ENCODE results near the gene JUN. TPM values are rescaled to one million over a fixed set of nuclear protein-coding genes. Genes with fewer than 3 reads are reported as not detected.

Gene JUN
- total and polyA plus RNA-seq, 2 donors = 51.0 to 74.3 TPM

GRCh38 chr1:58813361-58813760, 29.5 kb upstream of the JUN start:
- no peaks in the 10 kb centered on the region for H3K9me3 ChIP-seq (ENCODE audit: control insufficient read depth in 2 of 2, insufficient read depth in 1 of 2, low read length in 1 of 2)

DNA sequence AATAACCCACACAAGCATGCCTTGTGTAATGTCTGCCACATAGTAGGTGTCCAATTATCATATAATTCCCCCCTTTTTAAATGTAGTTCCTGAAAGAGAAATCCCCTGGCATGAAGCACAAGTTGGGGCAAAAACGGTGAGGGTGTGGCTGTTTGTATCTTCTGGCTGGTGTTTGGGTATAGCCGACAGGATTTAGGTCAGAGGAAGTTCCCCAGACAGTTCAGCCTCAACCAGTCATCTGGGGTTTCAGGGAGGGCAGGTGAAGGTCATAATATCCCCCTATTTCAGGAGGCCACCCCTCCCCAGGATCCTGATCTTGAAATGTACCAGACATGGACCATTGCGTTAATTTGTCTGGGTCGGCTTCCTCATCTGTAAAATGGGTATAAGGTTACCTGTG, 29.1 kb upstream of the JUN start:
- WGBS = 81% methylated on average over 4 of the region's 4 CpGs
- peak in 2 of 9 donors; percentile 22 to 60 for DNase-seq (ENCODE audit: low read depth in 6 of 9, low spot score in 9 of 9)
- Histone ChIP-seq H3K4me1 (ENCODE audit: control insufficient read depth in 2 of 2, insufficient read depth in 2 of 2, low read length in 2 of 2) (peaks cover 12 to 34% of the 10 kb centered on the region in 2 donors), H3K9me3 (ENCODE audit: control insufficient read depth in 2 of 2, insufficient read depth in 1 of 2, low read length in 1 of 2) (no peaks in the 10 kb centered on the region), H3K27me3 (ENCODE audit: control insufficient read depth in 2 of 2, insufficient read depth in 1 of 2, low read length in 1 of 2) (peaks cover 0 to 24% of the 10 kb centered on the region in 2 donors), H3K27ac (ENCODE audit: low read depth in 1 of 2, low read length in 1 of 2) (no peak overlapping the region), H3K4me3 (ENCODE audit: low read length in 2 of 2) (no peak overlapping the region), H3K36me3 (ENCODE audit: control insufficient read depth in 2 of 2, insufficient read depth in 2 of 2, low read length in 1 of 2) (no peaks in the 10 kb centered on the region)

More at GRCh38 chr1:58813361-58813760, 29.5 kb upstream of the JUN start:
- no peak overlapping the region for H3K4me3 ChIP-seq (ENCODE audit: low read length in 2 of 2)
- no peaks in the 10 kb centered on the region for H3K36me3 ChIP-seq (ENCODE audit: control insufficient read depth in 2 of 2, insufficient read depth in 2 of 2, low read length in 1 of 2)
- peaks cover 12 to 34% of the 10 kb centered on the region in 2 donors for H3K4me1 ChIP-seq (ENCODE audit: control insufficient read depth in 2 of 2, insufficient read depth in 2 of 2, low read length in 2 of 2)
- no peak for DNase-seq (ENCODE audit: low read depth in 6 of 9, low spot score in 9 of 9)
- no peak overlapping the region for H3K27ac ChIP-seq (ENCODE audit: low read depth in 1 of 2, low read length in 1 of 2)
- 87% methylated on average over 1 of the region's 1 CpG for WGBS
- H3K27me3 ChIP-seq (ENCODE audit: control insufficient read depth in 2 of 2, insufficient read depth in 1 of 2, low read length in 1 of 2) = peaks cover 0 to 24% of the 10 kb centered on the region in 2 donors

DNA sequence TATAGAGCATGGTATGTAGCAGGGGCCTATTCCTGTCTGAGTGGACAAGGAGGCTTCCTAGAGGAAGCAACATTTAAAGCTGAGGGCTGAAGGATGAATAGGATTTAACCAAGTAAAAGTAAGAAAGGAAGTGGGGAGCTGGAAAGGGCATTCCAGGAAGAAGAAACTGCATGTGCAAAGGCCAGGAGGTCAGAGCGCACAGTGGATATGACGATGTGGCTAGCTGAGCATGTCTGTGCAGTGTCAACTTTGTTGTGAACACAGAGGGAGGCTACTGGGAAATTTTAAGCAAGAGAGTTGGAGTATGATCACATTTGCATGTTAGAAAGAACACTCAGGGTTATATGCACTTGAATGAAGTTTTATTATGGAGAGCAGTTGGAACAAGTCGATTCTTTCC, 28.6 kb upstream of the JUN start:
- H3K36me3 ChIP-seq (ENCODE audit: control insufficient read depth in 2 of 2, insufficient read depth in 2 of 2, low read length in 1 of 2) = no peaks in the 10 kb centered on the region
- DNase-seq (ENCODE audit: low read depth in 6 of 9, low spot score in 9 of 9) = no peak
- H3K9me3 ChIP-seq (ENCODE audit: control insufficient read depth in 2 of 2, insufficient read depth in 1 of 2, low read length in 1 of 2) = no peaks in the 10 kb centered on the region
- peaks cover 12 to 34% of the 10 kb centered on the region in 2 donors for H3K4me1 ChIP-seq (ENCODE audit: control insufficient read depth in 2 of 2, insufficient read depth in 2 of 2, low read length in 2 of 2)
- H3K27ac ChIP-seq (ENCODE audit: low read depth in 1 of 2, low read length in 1 of 2) = no peak overlapping the region
- H3K4me3 ChIP-seq (ENCODE audit: low read length in 2 of 2) = no peak overlapping the region
- WGBS = 96% methylated on average over 3 of the region's 3 CpGs
- H3K27me3 ChIP-seq (ENCODE audit: control insufficient read depth in 2 of 2, insufficient read depth in 1 of 2, low read length in 1 of 2) = peaks cover 0 to 24% of the 10 kb centered on the region in 2 donors

GRCh38 chr1:58811303-58811702, 27.5 kb upstream of the JUN start:
- Histone ChIP-seq H3K36me3 (ENCODE audit: control insufficient read depth in 2 of 2, insufficient read depth in 2 of 2, low read length in 1 of 2) (no peaks in the 10 kb centered on the region), H3K4me1 (ENCODE audit: control insufficient read depth in 2 of 2, insufficient read depth in 2 of 2, low read length in 2 of 2) (peaks cover 8 to 31% of the 10 kb centered on the region in 2 donors), H3K9me3 (ENCODE audit: control insufficient read depth in 2 of 2, insufficient read depth in 1 of 2, low read length in 1 of 2) (no peaks in the 10 kb centered on the region), H3K27me3 (ENCODE audit: control insufficient read depth in 2 of 2, insufficient read depth in 1 of 2, low read length in 1 of 2) (peaks cover 0 to 24% of the 10 kb centered on the region in 2 donors), H3K27ac (ENCODE audit: low read depth in 1 of 2, low read length in 1 of 2) (no peak overlapping the region), H3K4me3 (ENCODE audit: low read length in 2 of 2) (no peak overlapping the region)
- 94% methylated on average over 2 of the region's 2 CpGs for WGBS
- no peak for DNase-seq (ENCODE audit: low read depth in 6 of 9, low spot score in 9 of 9)

GRCh38 chr1:58809325-58810010, 25.6 kb upstream of the JUN start:
- no peak for DNase-seq (ENCODE audit: low read depth in 6 of 9, low spot score in 9 of 9)
- Histone ChIP-seq H3K9me3 (ENCODE audit: control insufficient read depth in 2 of 2, insufficient read depth in 1 of 2, low read length in 1 of 2) (no peaks in the 10 kb centered on the region), H3K27me3 (ENCODE audit: control insufficient read depth in 2 of 2, insufficient read depth in 1 of 2, low read length in 1 of 2) (peaks cover 0 to 7% of the 10 kb centered on the region in 2 donors), H3K27ac (ENCODE audit: low read depth in 1 of 2, low read length in 1 of 2) (no peak overlapping the region), H3K4me3 (ENCODE audit: low read length in 2 of 2) (no peak overlapping the region), H3K36me3 (ENCODE audit: control insufficient read depth in 2 of 2, insufficient read depth in 2 of 2, low read length in 1 of 2) (no peaks in the 10 kb centered on the region), H3K4me1 (ENCODE audit: control insufficient read depth in 2 of 2, insufficient read depth in 2 of 2, low read length in 2 of 2) (peaks cover 0 to 15% of the 10 kb centered on the region in 2 donors)
- 86% methylated on average over 9 of the region's 9 CpGs for WGBS

DNA sequence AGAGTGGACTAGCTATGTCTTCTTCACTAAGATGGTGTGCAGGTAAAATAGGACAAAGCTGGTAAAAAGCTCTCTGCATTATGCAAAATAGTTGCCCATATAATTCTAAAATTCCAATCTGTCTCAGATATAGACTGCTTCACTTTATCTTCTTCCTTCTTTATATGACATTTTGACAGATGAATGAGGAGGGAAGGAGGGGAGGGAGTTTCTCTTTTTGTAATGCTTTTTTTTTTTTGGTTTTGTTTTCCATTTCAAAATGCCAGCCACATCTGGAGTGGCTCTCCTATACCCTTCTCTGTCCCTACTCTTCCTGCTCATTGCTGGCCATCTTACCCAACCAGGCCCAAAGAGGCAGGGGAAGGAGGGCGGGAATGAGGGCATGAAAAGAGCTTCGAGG, 24.2 kb upstream of the JUN start:
- H3K9me3 ChIP-seq (ENCODE audit: control insufficient read depth in 2 of 2, insufficient read depth in 1 of 2, low read length in 1 of 2) = no peaks in the 10 kb centered on the region
- no peak for DNase-seq (ENCODE audit: low read depth in 6 of 9, low spot score in 9 of 9)
- H3K36me3 ChIP-seq (ENCODE audit: control insufficient read depth in 2 of 2, insufficient read depth in 2 of 2, low read length in 1 of 2) = no peaks in the 10 kb centered on the region
- no peak overlapping the region for H3K4me3 ChIP-seq (ENCODE audit: low read length in 2 of 2)
- no peak overlapping the region for H3K27ac ChIP-seq (ENCODE audit: low read depth in 1 of 2, low read length in 1 of 2)
- peaks cover 0 to 2% of the 10 kb centered on the region in 2 donors for H3K4me1 ChIP-seq (ENCODE audit: control insufficient read depth in 2 of 2, insufficient read depth in 2 of 2, low read length in 2 of 2)
- no peaks in the 10 kb centered on the region for H3K27me3 ChIP-seq (ENCODE audit: control insufficient read depth in 2 of 2, insufficient read depth in 1 of 2, low read length in 1 of 2)
- WGBS = 49% methylated on average over 2 of the region's 2 CpGs

GRCh38 chr1:58805716-58806571, 22.1 kb upstream of the JUN start:
- no peaks in the 10 kb centered on the region for H3K9me3 ChIP-seq (ENCODE audit: control insufficient read depth in 2 of 2, insufficient read depth in 1 of 2, low read length in 1 of 2)
- no peaks in the 10 kb centered on the region for H3K36me3 ChIP-seq (ENCODE audit: control insufficient read depth in 2 of 2, insufficient read depth in 2 of 2, low read length in 1 of 2)
- DNase-seq (ENCODE audit: low read depth in 6 of 9, low spot score in 9 of 9) = no peak
- H3K27me3 ChIP-seq (ENCODE audit: control insufficient read depth in 2 of 2, insufficient read depth in 1 of 2, low read length in 1 of 2) = no peaks in the 10 kb centered on the region
- H3K27ac ChIP-seq (ENCODE audit: low read depth in 1 of 2, low read length in 1 of 2) = no peak overlapping the region
- no peaks in the 10 kb centered on the region for H3K4me1 ChIP-seq (ENCODE audit: control insufficient read depth in 2 of 2, insufficient read depth in 2 of 2, low read length in 2 of 2)
- 92% methylated on average over 11 of the region's 11 CpGs for WGBS
- H3K4me3 ChIP-seq (ENCODE audit: low read length in 2 of 2) = no peak overlapping the region

DNA sequence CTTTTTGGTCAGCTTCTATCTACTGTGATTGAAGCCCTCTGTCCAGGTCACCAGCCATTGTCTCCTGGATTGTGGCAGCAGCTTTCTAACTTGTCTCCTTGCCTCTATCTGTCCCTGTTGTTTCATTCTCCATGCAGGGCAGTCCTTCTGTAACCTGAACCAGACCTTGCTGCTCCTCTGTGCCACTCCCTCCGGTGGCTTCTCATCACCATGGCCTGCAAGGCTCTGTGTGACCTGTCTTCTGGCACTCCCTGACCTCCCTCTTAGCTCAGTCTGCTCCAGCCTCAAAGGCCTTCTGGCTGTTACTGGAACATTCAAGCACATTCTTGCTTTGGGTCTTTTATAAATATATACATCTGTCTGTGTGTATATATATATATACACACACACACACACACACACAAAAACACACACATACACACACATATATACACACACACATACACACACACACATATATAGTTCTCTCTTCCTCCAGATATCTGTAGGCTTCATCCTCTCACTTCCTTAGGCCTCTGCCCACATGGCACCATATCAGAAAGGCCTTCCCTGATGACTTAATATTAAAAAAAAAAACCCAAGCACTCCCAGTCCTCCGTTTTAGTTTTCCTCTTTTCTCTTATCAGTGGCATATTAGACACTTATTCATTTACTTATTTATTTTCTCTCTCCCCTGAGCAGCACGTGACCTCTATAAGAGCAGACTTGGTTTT, 21.2 kb upstream of the JUN start:
- no peaks in the 10 kb centered on the region for H3K27me3 ChIP-seq (ENCODE audit: control insufficient read depth in 2 of 2, insufficient read depth in 1 of 2, low read length in 1 of 2)
- no peaks in the 10 kb centered on the region for H3K36me3 ChIP-seq (ENCODE audit: control insufficient read depth in 2 of 2, insufficient read depth in 2 of 2, low read length in 1 of 2)
- DNase-seq (ENCODE audit: low read depth in 6 of 9, low spot score in 9 of 9) = no peak
- H3K4me1 ChIP-seq (ENCODE audit: control insufficient read depth in 2 of 2, insufficient read depth in 2 of 2, low read length in 2 of 2) = no peaks in the 10 kb centered on the region
- H3K27ac ChIP-seq (ENCODE audit: low read depth in 1 of 2, low read length in 1 of 2) = no peak overlapping the region
- 91% methylated on average over 3 of the region's 3 CpGs for WGBS
- no peaks in the 10 kb centered on the region for H3K9me3 ChIP-seq (ENCODE audit: control insufficient read depth in 2 of 2, insufficient read depth in 1 of 2, low read length in 1 of 2)
- H3K4me3 ChIP-seq (ENCODE audit: low read length in 2 of 2) = no peak overlapping the region

DNA sequence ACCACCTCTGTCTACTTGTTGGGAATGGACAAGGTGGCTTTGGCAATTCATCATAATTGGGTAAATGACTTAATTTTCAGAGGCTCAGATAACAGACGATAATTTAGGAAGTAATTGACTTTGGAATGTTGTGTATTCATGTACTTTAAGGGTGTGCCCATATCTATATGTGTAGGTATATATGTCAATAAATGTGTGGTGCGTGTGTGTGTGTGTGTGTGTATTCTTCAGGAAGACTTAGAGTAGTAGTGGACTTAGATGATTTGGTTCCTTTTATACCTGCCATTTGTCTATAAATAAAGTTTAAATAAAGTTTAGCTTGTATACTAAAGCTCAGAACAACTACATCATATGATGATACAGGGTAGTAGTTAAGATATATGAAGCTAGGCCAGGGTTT, 20.0 kb upstream of the JUN start:
- H3K9me3 ChIP-seq (ENCODE audit: control insufficient read depth in 2 of 2, insufficient read depth in 1 of 2, low read length in 1 of 2) = no peaks in the 10 kb centered on the region
- no peaks in the 10 kb centered on the region for H3K36me3 ChIP-seq (ENCODE audit: control insufficient read depth in 2 of 2, insufficient read depth in 2 of 2, low read length in 1 of 2)
- H3K4me3 ChIP-seq (ENCODE audit: low read length in 2 of 2) = no peak overlapping the region
- no peak overlapping the region for H3K27ac ChIP-seq (ENCODE audit: low read depth in 1 of 2, low read length in 1 of 2)
- 96% methylated on average over 2 of the region's 2 CpGs for WGBS
- no peak for DNase-seq (ENCODE audit: low read depth in 6 of 9, low spot score in 9 of 9)
- no peaks in the 10 kb centered on the region for H3K27me3 ChIP-seq (ENCODE audit: control insufficient read depth in 2 of 2, insufficient read depth in 1 of 2, low read length in 1 of 2)
- H3K4me1 ChIP-seq (ENCODE audit: control insufficient read depth in 2 of 2, insufficient read depth in 2 of 2, low read length in 2 of 2) = no peaks in the 10 kb centered on the region

All from thymus (tissue), 11 donors.